Amniotic stem cell (primary cell): ENCODE measurements around the gene RCOR1.

Experiments
- DNase-seq: peaks from one replicate; lab custom pipeline; 2025; lab: John Stamatoyannopoulos, UW

RCOR1 gene

GRCh38 chr14:102776761-102777710 is 184.6 kb downstream of the RCOR1 start, which contains the start of gene TRAF3:
Gene TRAF3 (plus strand): TSS chr14:102777449. CDS start chr14:102870202, 92,753 bp downstream.
- DNase-seq: peak; percentile 51

DNA sequence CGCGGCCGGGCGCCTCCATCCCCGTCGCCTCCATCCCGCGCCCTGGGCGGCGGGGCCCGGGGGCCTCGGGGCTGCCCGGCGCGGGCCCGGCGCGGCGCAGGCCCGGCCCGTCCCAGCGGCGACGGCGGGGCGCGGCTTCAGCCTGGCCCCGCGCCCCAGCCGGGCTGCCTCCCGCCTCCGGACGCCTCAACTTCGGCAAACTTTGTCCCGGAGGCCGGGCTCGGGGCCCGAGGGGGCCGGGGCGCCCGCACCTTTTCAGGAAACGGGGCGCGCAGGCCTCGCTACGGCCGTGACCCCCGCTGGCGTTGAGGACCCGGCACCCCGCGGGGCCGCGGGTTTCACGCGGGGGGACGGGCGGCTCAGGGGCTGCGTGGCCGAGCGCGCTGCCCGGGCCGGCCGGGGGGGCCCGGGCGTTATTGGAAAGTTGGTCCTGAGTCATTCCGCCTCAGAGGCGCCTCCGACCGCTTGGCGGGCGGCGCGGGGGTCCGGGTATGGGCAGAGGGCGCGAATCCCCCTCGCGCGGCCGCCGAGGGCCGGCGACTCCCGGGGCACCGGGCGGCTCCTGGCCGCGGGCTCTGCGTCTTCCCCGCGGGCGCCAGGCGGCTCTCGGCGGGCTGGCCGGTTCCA is 185.4 kb downstream of the RCOR1 start:
- DNase-seq: no peak

- DNase-seq: peak; percentile 17
Observed at GRCh38 chr14:102778338-102779083, 186.1 kb downstream of the RCOR1 start.

- DNase-seq: no peak
Observed at GRCh38 chr14:102779084-102779462, 186.6 kb downstream of the RCOR1 start.

DNA sequence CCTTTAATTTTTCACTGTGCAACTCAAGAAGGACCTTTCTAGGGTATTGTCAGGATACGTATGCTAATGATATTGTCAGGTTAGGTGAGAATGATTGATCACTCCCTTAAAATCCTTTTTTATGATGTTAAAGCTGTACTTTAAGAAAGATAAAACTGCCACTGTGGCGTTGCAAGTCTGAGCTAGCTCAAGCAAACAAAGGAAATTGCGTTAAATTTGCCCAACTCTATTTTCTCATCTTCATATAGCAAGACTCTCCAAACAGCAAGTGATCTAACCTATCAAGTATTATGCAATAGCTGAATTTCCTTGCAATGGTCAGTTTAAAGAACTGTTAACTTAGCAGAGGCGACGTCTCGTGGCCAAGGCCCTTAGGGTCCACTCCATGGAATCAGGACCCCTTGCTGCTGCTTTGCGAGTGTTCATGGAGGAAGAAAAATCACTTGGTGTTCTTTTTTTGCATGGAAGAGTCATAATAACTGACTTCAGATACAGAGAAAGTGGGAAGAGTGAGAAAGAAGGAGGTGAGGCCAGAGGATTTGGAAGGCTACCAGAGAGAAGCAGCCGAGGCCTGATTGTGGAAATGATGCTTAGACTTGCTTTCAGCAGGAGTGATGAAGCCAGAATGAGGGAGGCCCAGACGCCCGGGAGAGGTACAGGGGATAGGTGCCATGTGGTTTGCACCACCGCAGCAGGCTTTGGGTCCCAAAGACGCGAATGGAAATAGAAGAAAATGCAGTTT is 187.3 kb downstream of the RCOR1 start:
- DNase-seq: no peak
